DMS53 treated with DMSO at 0.1 percent for 48 hours (cell line): ENCODE measurements around the gene WWTR1.

Experiments used
- DNase-seq: peaks from one replicate; lab custom pipeline; 2025; ENCODE audit not compliant: unreplicated experiment; lab: John Stamatoyannopoulos, UW

Gene WWTR1

DNA sequence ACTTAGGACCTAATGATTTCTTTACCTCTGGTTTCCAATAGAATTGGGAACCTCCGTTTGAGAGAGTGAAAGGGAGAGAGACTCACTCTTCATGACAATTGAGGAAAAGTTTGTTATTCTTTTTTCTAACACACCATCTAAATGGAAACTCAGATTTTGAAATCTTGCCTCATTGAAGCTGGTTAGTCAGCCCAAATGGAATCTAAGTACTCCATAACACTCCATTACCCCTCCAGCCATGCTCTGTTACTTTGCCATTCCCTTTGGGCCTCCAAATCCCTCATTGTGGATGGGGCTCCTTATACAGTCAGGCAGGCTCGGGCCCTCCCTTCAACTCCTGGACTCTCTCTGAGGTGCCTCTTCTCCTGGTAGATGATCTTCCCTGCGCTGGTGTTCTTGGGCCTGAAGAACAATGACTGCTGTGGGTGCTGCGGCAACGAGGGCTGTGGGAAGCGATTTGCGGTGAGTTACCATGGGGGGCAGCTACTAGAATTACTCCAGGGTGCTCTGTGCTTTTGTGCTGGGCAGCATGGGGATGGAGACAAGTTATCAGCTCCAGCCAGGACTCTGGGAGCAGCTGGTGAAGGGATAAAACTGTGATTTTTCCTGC is 182.3 kb downstream of the WWTR1 start:
- no peak for DNase-seq

DNA sequence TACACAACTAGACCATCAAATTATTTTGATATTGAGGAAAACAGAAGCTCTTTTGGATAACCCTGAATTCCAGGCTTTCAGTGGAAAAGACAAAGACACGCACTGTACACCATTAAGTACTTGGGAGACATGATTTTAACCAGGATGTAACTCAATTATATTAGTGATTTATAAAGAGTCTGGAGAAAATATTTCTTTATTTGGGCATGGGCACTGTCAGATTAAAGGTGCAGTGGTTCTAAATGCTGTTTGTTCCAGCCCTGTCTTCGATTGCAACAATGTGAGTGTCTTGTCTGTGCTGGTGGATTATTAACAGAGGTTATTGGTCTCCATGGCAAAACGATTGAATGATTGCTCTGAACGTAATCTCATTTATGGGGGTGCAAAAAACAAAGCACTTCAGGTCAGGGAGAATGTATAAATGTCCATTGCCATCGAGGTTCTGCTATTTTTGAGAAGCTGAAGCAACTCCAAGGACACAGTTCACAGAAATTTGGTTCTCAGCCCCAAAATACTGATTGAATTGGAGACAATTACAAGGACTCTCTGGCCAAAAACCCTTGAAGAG is 183.5 kb downstream of the WWTR1 start, which contains the start of gene TM4SF4:
TSS of gene TM4SF4 (plus strand) at position 448 of the 568 bp plus-strand sequence. CDS start 181 bp downstream, outside the sequence.
- DNase-seq = no peak

DNA sequence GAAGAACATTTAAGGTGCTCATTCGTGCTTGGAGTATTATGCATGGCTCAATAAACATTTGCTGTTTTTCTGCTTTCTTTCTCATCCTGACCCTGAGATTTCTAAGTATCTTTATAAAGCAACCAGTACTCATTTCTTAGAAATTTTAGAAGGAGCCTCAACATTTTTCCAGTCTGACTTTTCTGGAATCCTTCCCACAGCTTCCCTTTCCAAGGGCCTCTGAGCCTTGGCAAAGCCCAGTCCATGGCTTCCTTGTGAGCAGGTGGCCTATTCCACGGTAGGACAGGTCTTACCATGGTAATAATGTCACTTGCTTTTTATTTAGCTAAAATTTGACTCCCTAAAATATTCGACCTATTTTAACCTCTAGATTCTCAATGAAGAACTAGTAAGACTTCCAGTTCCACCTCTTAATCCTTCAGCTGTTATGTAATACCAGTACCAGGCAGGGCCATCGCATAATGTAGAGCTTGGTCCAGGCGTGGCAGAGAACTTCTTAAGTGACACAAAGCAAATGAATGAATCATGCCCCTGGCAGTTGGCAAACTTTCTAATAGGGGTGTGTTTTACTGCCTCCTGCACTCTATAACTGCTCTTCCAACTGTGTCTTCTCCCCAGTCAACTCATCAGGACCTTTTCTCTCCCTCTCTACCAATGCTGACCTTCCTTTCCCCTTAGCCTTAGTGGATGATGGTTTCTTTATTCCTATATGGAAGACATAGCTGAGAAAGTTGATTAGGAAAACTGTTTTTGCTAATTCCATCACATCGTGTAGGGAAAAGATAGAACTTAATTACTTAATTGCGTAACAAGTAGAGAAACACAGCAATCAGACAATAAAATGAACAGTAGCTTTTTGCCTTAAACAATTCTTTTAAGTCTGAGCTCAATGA is 184.2 kb downstream of the WWTR1 start:
- DNase-seq = peak; percentile 40

DNA sequence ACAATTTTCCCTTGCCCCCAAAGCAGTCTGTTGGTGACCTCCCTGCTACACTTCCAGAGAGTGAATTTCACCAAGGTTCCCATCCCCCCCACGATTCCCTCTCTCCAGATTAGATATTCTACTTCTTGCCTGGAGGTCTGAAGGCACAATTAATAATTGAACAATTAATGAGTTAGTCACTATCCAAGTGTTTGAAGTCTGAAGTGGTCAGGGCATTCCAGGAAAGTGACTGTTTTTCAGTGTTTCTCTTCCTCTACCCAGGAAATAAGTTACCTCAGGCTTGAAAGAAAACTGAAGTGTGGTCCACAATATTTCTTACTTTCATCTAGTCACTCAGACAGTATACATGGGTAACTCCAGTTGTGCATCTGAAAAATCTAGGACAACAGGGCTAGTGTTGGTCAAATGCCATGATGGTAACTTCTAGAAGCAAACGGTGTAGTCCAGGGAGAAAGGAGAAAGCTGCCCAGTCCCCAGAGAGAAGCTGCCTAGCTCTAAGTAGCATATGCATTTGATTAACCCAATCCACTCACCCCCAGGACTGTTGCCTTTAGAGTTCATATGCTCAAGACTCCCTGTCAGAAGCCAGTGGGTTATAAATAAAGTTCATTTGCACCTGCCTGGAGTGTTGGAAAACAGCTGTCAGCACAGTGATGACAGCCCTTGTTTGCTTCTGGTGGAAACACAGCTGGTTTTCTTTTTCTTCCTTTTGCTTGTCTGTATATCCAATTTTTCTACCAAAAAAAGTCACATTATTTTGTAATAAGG is 185.6 kb downstream of the WWTR1 start:
- peak; percentile 13 for DNase-seq

DNA sequence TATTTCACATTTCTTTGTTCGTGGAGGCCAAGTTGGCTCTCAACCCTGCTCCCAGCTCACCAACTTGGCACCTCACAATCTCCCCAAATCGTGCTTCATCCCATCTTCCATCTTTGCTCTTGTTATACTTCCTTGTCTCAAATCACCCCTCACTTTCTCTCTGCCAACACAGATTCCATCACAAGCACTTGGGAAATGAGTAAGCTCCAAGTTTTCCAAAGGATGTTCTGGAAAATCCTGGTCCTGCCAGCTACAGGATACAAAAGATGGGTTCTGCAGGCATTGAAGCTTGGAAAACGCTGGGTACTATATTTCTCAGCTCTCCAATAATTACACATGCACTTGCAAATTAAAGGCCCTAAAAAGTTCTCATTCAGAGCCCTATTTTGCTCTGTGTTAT is 187.4 kb downstream of the WWTR1 start:
- no peak for DNase-seq

DNA sequence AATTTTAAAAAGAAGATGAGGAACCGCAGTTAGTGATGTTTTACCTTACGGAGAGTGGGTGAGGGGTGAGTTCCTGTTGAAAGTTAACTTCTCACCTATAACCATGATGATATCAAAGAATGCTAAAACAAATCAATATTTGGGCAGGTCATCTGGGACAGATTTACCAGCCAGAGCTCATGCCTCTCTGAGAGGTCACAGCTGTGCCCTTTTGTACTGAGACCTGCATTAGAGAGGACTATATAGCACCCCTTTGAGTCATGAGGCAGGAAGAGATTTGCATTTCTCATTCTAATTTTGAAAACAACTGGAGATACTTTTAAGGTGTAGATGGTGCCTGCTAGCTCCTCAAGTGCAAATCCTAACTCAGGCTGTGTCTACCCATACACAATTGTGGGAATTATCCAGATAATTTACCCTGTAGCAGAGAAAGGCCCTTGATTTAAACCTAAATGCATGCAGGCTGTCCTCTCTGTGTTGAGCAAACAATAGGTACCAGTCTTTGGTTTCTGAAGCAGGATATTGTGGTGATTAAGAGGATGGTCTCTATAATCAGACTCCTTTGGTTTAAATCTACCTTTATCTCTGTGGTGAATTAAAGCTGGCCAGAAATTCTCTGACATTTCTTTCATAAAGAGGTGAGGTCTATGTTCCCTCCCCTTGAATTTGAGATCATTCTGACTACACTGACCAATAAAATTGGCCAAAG is 189.2 kb downstream of the WWTR1 start:
- DNase-seq = no peak
